PC-3 (cell line): ENCODE measurements around the gene ZER1. TPM values are rescaled to one million over a fixed set of nuclear protein-coding genes. Genes with fewer than 3 reads are reported as not detected.

Source experiments
- ATAC-seq: fragments of 200-7000 bp; cut with Tn5 transposase; 2 replicates; pipeline ENCODE4 v1.9.1; 2020; ENCODE audit warnings: mild to moderate bottlenecking, moderate library complexity
- BruUV-seq: library from RNA; stranded (reverse); fragments of 400-500 nt; replicated peaks from 2 replicates; lab custom pipeline; 2021; lab: Mats Ljungman, UMichigan
- CTCF ChIA-PET: fragments of 300-600 bp; sonication (Branson Sonifier 250); formaldehyde crosslinking; loops from one replicate; lab custom pipeline; 2022; ENCODE audit warnings: antibody characterized with exemption; lab: Charles Lee
- POLR2A ChIA-PET: fragments of 300-600 bp; sonication (Branson Sonifier 250); formaldehyde crosslinking; loops from one replicate; lab custom pipeline; 2022; ENCODE audit warnings: antibody characterized with exemption; ENCODE audit not compliant: unreplicated experiment; lab: Charles Lee
- DNase-seq: peaks from one replicate; pipeline ENCODE4 v3.0.0-alpha.2; 2015
- H2AFZ ChIP-seq: fragments of 300-600 bp; sonication (generic); 2 replicates; pipeline ENCODE4 v1.6.0; 2016; ENCODE audit warnings: antibody characterized with exemption, low read length
- H3F3A ChIP-seq: fragments of 300-600 bp; sonication (generic); one replicate; pipeline ENCODE4 v1.6.0; 2017; ENCODE audit warnings: antibody characterized with exemption, low read length, control low read depth, mild to moderate bottlenecking; ENCODE audit not compliant: unreplicated experiment
- H3K27ac ChIP-seq: fragments of 300-600 bp; sonication (generic); 2 replicates; pipeline ENCODE4 v1.5.1; 2016; ENCODE audit warnings: mild to moderate bottlenecking, low read length
- H3K27me3 ChIP-seq: fragments of 300-600 bp; sonication (generic); 2 replicates; pipeline ENCODE4 v1.6.1; 2016; ENCODE audit warnings: low read length, mixed read lengths
- H3K36me3 ChIP-seq: fragments of 300-600 bp; sonication (generic); 2 replicates; pipeline ENCODE4 v1.6.1; 2016; ENCODE audit warnings: low read depth, mixed run types, low read length, mixed read lengths
- H3K4me1 ChIP-seq: fragments of 300-600 bp; sonication (generic); 2 replicates; pipeline ENCODE4 v1.5.1; 2016; ENCODE audit warnings: low read length; ENCODE audit not compliant: insufficient read depth
- H3K4me2 ChIP-seq: fragments of 300-600 bp; sonication (generic); 2 replicates; pipeline ENCODE4 v1.6.0; 2016; ENCODE audit warnings: low read length
- H3K4me3 ChIP-seq: fragments of 300-600 bp; sonication (generic); 2 replicates; pipeline ENCODE4 v1.5.1; 2016; ENCODE audit warnings: mild to moderate bottlenecking, low read length, mixed read lengths
- H3K79me2 ChIP-seq: fragments of 300-600 bp; sonication (generic); 2 replicates; pipeline ENCODE4 v1.6.1; 2017; ENCODE audit warnings: low read length, mixed read lengths
- H3K9ac ChIP-seq: fragments of 300-600 bp; sonication (generic); 2 replicates; pipeline ENCODE4 v1.6.0; 2016; ENCODE audit warnings: mild to moderate bottlenecking, low read length
- H3K9me2 ChIP-seq: fragments of 300-600 bp; sonication (generic); replicated peaks from 2 replicates; pipeline ENCODE4 v1.6.1; 2016; ENCODE audit warnings: mixed run types, low read length, mixed read lengths
- H3K9me3 ChIP-seq: fragments of 300-600 bp; sonication (generic); 2 replicates; pipeline ENCODE4 v1.6.1; 2016; ENCODE audit warnings: low read length, mixed read lengths
- H4K20me1 ChIP-seq: fragments of 300-600 bp; sonication (generic); 2 replicates; pipeline ENCODE4 v1.6.1; 2016; ENCODE audit warnings: low read length, mixed read lengths
- EZH2 ChIP-seq: fragments of 300-600 bp; sonication (generic); IDR thresholded peaks from one replicate; pipeline ENCODE4 v1.6.1; 2017; ENCODE audit warnings: antibody characterized with exemption, mild to moderate bottlenecking, low read length; ENCODE audit not compliant: unreplicated experiment
- EZH2phosphoT487 ChIP-seq: fragments of 300-600 bp; sonication (generic); IDR thresholded peaks from 2 replicates; pipeline ENCODE4 v1.6.1; 2018; ENCODE audit warnings: mild to moderate bottlenecking, antibody characterized with exemption, low read length, borderline replicate concordance
- intact Hi-C: fragments of 100-400 bp; cut with micrococcal nuclease; formaldehyde crosslinking; loops from 2 replicates; pipeline ENCODE4 v1.9.0; 2023
- total RNA-seq: library from RNA; depleted of rRNA; stranded (reverse); fragments of >200 nt; gene quantifications from 2 replicates; pipeline ENCODE4 v1.2.3, GENCODE V29; 2014
- TF ChIP-seq, protein P1 (sequence below): fragments of 300-600 bp; sonication (generic); conservative IDR thresholded peaks from 2 replicates; pipeline ENCODE4 v1.5.1; 2017; ENCODE audit warnings: antibody characterized with exemption, low read depth, mild to moderate bottlenecking, low read length

ZER1 gene
- total RNA-seq, 1 experiment from 2014 or later = 20.6 TPM

DNA sequence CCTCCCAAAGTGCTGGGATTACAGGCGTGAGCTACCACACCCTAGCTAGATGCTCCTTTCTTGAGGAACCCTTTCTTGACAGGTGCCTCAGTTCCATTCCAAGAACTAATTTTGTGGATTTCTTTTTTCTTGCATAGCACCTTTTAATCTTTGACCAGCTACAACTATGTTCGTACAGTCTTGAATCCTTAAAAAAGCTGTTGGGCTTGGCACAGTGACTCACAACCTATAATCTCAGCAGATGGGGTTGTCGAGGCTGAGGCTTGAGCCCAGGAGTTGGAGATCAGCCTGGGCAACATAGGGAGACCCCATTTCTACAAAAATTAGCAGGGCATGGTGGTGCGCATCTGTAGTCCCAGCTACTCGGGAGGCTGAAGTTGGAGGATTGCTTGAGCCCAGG lies 1.3 kb upstream of the ZER1 start:
- no peak overlapping the region for H2AFZ ChIP-seq
- H3K4me2 ChIP-seq = no peak overlapping the region
- ChIA-PET POLR2A (interaction anchor here (0.6 kb wide), 1 partner anchor 352 kb away, joined by 11 read pairs; no protein-coding TSS in a partner anchor), CTCF (no interaction called here)
- no TSS peak for BruUV-seq
- no peak overlapping the region for H3K9ac ChIP-seq
- H3K4me3 ChIP-seq = no peak overlapping the region
- intact Hi-C loops = no loop called here
- H3F3A ChIP-seq = no peaks in the 10 kb centered on the region
- TF ChIP-seq, protein P1, sequence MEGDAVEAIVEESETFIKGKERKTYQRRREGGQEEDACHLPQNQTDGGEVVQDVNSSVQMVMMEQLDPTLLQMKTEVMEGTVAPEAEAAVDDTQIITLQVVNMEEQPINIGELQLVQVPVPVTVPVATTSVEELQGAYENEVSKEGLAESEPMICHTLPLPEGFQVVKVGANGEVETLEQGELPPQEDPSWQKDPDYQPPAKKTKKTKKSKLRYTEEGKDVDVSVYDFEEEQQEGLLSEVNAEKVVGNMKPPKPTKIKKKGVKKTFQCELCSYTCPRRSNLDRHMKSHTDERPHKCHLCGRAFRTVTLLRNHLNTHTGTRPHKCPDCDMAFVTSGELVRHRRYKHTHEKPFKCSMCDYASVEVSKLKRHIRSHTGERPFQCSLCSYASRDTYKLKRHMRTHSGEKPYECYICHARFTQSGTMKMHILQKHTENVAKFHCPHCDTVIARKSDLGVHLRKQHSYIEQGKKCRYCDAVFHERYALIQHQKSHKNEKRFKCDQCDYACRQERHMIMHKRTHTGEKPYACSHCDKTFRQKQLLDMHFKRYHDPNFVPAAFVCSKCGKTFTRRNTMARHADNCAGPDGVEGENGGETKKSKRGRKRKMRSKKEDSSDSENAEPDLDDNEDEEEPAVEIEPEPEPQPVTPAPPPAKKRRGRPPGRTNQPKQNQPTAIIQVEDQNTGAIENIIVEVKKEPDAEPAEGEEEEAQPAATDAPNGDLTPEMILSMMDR = no peak
- TF ChIP-seq EZH2phosphoT487 (no peak), EZH2 (no peak)
- DNase-seq (no peak), ATAC-seq (no peak)
- no peaks in the 10 kb centered on the region for H3K27me3 ChIP-seq
- H3K9me2 ChIP-seq = no peaks in the 10 kb centered on the region
- no peak overlapping the region for H3K27ac ChIP-seq
- H4K20me1 ChIP-seq = no peaks in the 10 kb centered on the region
- H3K79me2 ChIP-seq = peaks cover 13% of the 10 kb centered on the region
- H3K36me3 ChIP-seq = no peaks in the 10 kb centered on the region
- no peaks in the 10 kb centered on the region for H3K9me3 ChIP-seq
- H3K4me1 ChIP-seq = peaks cover 5% of the 10 kb centered on the region; the same call in 1 of the 2 replicates

DNA sequence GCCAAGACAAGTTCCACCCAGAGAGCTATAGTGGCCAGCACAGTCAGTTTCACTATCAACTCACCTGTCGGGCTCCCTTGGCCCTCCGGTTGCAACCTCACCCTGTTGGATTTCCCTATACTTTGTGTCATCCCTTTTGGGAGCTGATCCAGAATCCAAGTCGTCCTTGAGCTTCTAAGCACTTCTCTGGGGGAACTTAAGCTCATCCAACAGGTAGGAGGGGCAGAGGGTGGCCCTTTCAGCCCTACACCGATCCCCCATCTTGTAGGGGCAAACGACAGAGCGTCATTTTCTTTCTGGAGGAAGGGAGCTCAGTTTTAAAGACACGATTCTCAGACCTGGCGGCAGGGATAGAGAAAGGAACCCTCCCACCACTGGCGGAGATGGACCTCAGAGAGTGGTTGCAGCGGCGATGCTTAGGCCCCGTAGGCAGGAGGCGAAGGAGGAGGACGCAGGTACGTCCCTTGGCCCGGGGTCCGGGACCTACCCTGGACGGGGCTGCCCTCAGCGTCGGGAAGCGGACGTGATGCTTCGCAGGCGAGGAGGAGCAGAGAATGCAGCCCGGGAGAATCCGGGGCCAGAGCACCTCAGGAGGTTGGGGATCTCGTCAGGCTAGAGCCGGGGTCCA lies 519 bp downstream of the ZER1 start:
- peak overlapping the region; percentile 25 for H3K27ac ChIP-seq
- H3F3A ChIP-seq = no peaks in the 10 kb centered on the region
- no peaks in the 10 kb centered on the region for H4K20me1 ChIP-seq
- TF ChIP-seq EZH2phosphoT487 (no peak), EZH2 (no peak)
- TF ChIP-seq, protein P1 = no peak
- H3K4me2 ChIP-seq = peak overlapping the region; percentile 96
- H2AFZ ChIP-seq = peak overlapping the region; percentile 70
- ATAC-seq (peak; percentile 41), DNase-seq (peak; percentile 22)
- CTCF ChIA-PET = no interaction called here
- H3K4me1 ChIP-seq = peaks cover 5% of the 10 kb centered on the region; the same call in 1 of the 2 replicates
- peak overlapping the region; percentile 71 for H3K9ac ChIP-seq
- intact Hi-C loops = no loop called here
- H3K4me3 ChIP-seq = peak overlapping the region; percentile 87
- no TSS peak for BruUV-seq
- H3K9me3 ChIP-seq = no peaks in the 10 kb centered on the region
- H3K79me2 ChIP-seq = peaks cover 13% of the 10 kb centered on the region
- H3K36me3 ChIP-seq = no peaks in the 10 kb centered on the region
- no peaks in the 10 kb centered on the region for H3K27me3 ChIP-seq
- H3K9me2 ChIP-seq = no peaks in the 10 kb centered on the region
- POLR2A ChIA-PET = interaction anchor here (0.7 kb wide), 1 partner anchor 48 kb away, joined by 3 read pairs; no protein-coding TSS in a partner anchor
